Measurements from ENCODE around the gene ABHD12.

Gene ABHD12

DNA sequence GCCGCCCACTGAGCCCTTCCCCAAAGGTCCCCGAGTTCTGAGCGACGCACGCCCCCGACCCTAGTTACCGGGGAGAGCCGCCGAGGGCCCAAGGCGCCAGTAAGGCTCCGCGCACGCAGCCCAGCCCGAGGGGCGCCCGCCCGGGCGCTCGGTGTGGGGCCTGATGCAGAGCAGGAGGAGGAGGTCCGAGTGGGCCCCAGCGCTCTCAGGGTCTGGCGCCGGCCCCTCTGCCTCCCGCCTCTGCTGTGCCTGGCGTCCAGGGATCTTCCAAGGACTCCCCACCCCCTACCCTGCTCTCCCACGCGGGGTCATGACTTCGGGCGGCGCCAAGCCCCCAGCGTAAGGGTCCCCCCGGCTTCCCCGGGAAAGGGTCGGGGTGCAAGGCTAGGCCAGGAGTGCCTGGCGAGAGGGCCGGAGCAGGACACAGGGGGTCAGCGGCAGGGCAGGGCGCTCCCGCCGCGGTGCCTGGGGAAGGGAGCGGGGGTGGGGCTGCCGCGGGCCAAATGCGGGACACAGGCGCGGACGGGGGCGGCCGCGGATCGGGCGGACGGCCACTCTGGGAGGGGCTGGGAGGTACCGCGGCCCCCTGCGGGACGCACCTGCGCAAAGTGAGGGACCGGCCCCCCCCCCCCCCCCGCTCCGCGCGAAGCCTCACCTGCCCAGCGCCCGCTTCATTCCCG is 637 bp downstream of the ABHD12 start:
- H3K9me3 ChIP-seq (ENCODE audit: insufficient read depth, low read length, severe bottlenecking): no peaks in the 10 kb centered on the region
- H3K4me1 ChIP-seq (ENCODE audit: insufficient read depth, low read length): peaks cover 37% of the 10 kb centered on the region
- H3K79me2 ChIP-seq (ENCODE audit: insufficient read depth, low read length): peaks cover 55% of the 10 kb centered on the region
- H3K9ac ChIP-seq (ENCODE audit: low read depth, low read length): peak overlapping the region; percentile 92
- no peak for TF ChIP-seq EZH2 (IDR thresholded peaks at IDR 0.05; ENCODE audit: borderline replicate concordance, low read depth, low read length, severe bottlenecking)
- TF ChIP-seq, protein P1, sequence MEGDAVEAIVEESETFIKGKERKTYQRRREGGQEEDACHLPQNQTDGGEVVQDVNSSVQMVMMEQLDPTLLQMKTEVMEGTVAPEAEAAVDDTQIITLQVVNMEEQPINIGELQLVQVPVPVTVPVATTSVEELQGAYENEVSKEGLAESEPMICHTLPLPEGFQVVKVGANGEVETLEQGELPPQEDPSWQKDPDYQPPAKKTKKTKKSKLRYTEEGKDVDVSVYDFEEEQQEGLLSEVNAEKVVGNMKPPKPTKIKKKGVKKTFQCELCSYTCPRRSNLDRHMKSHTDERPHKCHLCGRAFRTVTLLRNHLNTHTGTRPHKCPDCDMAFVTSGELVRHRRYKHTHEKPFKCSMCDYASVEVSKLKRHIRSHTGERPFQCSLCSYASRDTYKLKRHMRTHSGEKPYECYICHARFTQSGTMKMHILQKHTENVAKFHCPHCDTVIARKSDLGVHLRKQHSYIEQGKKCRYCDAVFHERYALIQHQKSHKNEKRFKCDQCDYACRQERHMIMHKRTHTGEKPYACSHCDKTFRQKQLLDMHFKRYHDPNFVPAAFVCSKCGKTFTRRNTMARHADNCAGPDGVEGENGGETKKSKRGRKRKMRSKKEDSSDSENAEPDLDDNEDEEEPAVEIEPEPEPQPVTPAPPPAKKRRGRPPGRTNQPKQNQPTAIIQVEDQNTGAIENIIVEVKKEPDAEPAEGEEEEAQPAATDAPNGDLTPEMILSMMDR (IDR thresholded peaks at IDR 0.05; ENCODE audit: borderline replicate concordance, extremely low read depth, low read length, poor library complexity, severe bottlenecking): no peak
- peaks cover 13% of the 10 kb centered on the region; the same call in 1 of the 2 replicates for H4K20me1 ChIP-seq (ENCODE audit: insufficient read depth, low read length)
- H3K27ac ChIP-seq (ENCODE audit: low read length): peak overlapping the region; percentile 86
- no peaks in the 10 kb centered on the region for H3K27me3 ChIP-seq (ENCODE audit: insufficient read depth, low read length, poor library complexity)
- peak overlapping the region; percentile 93 for H2AFZ ChIP-seq (ENCODE audit: low read depth, low read length)
- peaks cover 13% of the 10 kb centered on the region for H3K36me3 ChIP-seq (ENCODE audit: insufficient read depth, low read length)
- peak overlapping the region; percentile 81 to 83 for H3K4me3 ChIP-seq (ENCODE audit: low read depth in 1 of 2, low read length in 2 of 2)
- peak overlapping the region; percentile 89 for H3K4me2 ChIP-seq (ENCODE audit: insufficient read depth, low read length)
- DNase-seq: peak; percentile 49
- peak; percentile 24 for ATAC-seq (ENCODE audit: insufficient read depth, low read depth)

GRCh38 chr20:25389401-25389857 is 1.2 kb downstream of the ABHD12 start:
- peak overlapping the region; percentile 89 for H3K4me2 ChIP-seq (ENCODE audit: insufficient read depth, low read length)
- H3K4me1 ChIP-seq (ENCODE audit: insufficient read depth, low read length): peaks cover 37% of the 10 kb centered on the region
- no peaks in the 10 kb centered on the region for H3K9me3 ChIP-seq (ENCODE audit: insufficient read depth, low read length, severe bottlenecking)
- no peak for ATAC-seq (ENCODE audit: insufficient read depth, low read depth)
- H3K27me3 ChIP-seq (ENCODE audit: insufficient read depth, low read length, poor library complexity): no peaks in the 10 kb centered on the region
- H3K4me3 ChIP-seq (ENCODE audit: low read depth in 1 of 2, low read length in 2 of 2): peak overlapping the region; percentile 81 to 83; a peak in 3 of 4 replicates
- H3K27ac ChIP-seq (ENCODE audit: low read length): peak overlapping the region; percentile 86
- TF ChIP-seq, protein P1 (IDR thresholded peaks at IDR 0.05; ENCODE audit: borderline replicate concordance, extremely low read depth, low read length, poor library complexity, severe bottlenecking): no peak
- TF ChIP-seq EZH2 (IDR thresholded peaks at IDR 0.05; ENCODE audit: borderline replicate concordance, low read depth, low read length, severe bottlenecking): no peak
- no peak for DNase-seq
- H3K79me2 ChIP-seq (ENCODE audit: insufficient read depth, low read length): peaks cover 61% of the 10 kb centered on the region
- H3K36me3 ChIP-seq (ENCODE audit: insufficient read depth, low read length): peaks cover 17% of the 10 kb centered on the region
- H4K20me1 ChIP-seq (ENCODE audit: insufficient read depth, low read length): peaks cover 16% of the 10 kb centered on the region; the same call in 1 of the 2 replicates
- H2AFZ ChIP-seq (ENCODE audit: low read depth, low read length): peak overlapping the region; percentile 93
- H3K9ac ChIP-seq (ENCODE audit: low read depth, low read length): peak overlapping the region; percentile 92

- peaks cover 98% of the 10 kb centered on the region for H3K79me2 ChIP-seq (ENCODE audit: insufficient read depth, low read length)
- ATAC-seq (ENCODE audit: insufficient read depth, low read depth) (peak; percentile 41), DNase-seq (no peak)
- H2AFZ ChIP-seq (ENCODE audit: low read depth, low read length): no peak overlapping the region
- H3K9me3 ChIP-seq (ENCODE audit: insufficient read depth, low read length, severe bottlenecking): no peaks in the 10 kb centered on the region
- no peak for TF ChIP-seq EZH2 (IDR thresholded peaks at IDR 0.05; ENCODE audit: borderline replicate concordance, low read depth, low read length, severe bottlenecking)
- TF ChIP-seq, protein P1 (IDR thresholded peaks at IDR 0.05; ENCODE audit: borderline replicate concordance, extremely low read depth, low read length, poor library complexity, severe bottlenecking): no peak
- H3K36me3 ChIP-seq (ENCODE audit: insufficient read depth, low read length): peaks cover 46% of the 10 kb centered on the region
- H3K4me3 ChIP-seq (ENCODE audit: low read depth in 1 of 2, low read length in 2 of 2): no peak overlapping the region
- H3K9ac ChIP-seq (ENCODE audit: low read depth, low read length): no peak overlapping the region
- no peaks in the 10 kb centered on the region for H3K27me3 ChIP-seq (ENCODE audit: insufficient read depth, low read length, poor library complexity)
- 0 out of 2 replicates have a peak overlapping the region, but pooled peaks have one; percentile 8 for H3K27ac ChIP-seq (ENCODE audit: low read length)
- H4K20me1 ChIP-seq (ENCODE audit: insufficient read depth, low read length): peaks cover 58% of the 10 kb centered on the region
- H3K4me1 ChIP-seq (ENCODE audit: insufficient read depth, low read length): peaks cover 4% of the 10 kb centered on the region
- H3K4me2 ChIP-seq (ENCODE audit: insufficient read depth, low read length): no peak overlapping the region
These were observed 7.8 kb downstream of the ABHD12 start for GRCh38 chr20:25382704-25383370.

Measured in DND-41 (cell line).